OCI-LY7 (cell line): ENCODE results near the gene GID8. TPM values are rescaled to one million over a fixed set of nuclear protein-coding genes. Genes with fewer than 3 reads are reported as not detected.

Source experiments
- BruUV-seq: library from RNA; stranded (reverse); fragments of 400-500 nt; replicated peaks from 2 replicates; lab custom pipeline; 2021; lab: Mats Ljungman, UMichigan
- CTCF ChIA-PET: fragments of 300-600 bp; sonication (Branson Sonifier 250); formaldehyde crosslinking; loops from one replicate; lab custom pipeline; 2022; ENCODE audit warnings: antibody characterized with exemption; ENCODE audit not compliant: unreplicated experiment; lab: Charles Lee
- POLR2A ChIA-PET: fragments of 300-600 bp; sonication (Branson Sonifier 250); formaldehyde crosslinking; loops from one replicate; lab custom pipeline; 2022; ENCODE audit warnings: antibody characterized with exemption; lab: Charles Lee
- DNase-seq: peaks from one replicate; pipeline ENCODE4 v3.0.0-alpha.2; 2015; ENCODE audit warnings: low spot score
- H2AFZ ChIP-seq: fragments of 200-600 bp; sonication (generic), shearing (Covaris generic); 2 replicates; pipeline ENCODE4 v1.6.1; 2014; ENCODE audit warnings: mild to moderate bottlenecking, antibody characterized with exemption, low read length, moderate library complexity
- H3K27ac ChIP-seq: fragments of 200-600 bp; sonication (generic); 2 replicates; pipeline ENCODE4 v1.5.1; 2014; ENCODE audit warnings: mixed run types, low read depth, mild to moderate bottlenecking, moderate library complexity, low read length, inconsistent platforms; ENCODE audit not compliant: poor library complexity, severe bottlenecking
- H3K36me3 ChIP-seq: fragments of 200-600 bp; sonication (generic); 2 replicates; pipeline ENCODE4 v1.6.1; 2014; ENCODE audit warnings: mild to moderate bottlenecking, antibody characterized with exemption, low read length, moderate library complexity, mixed read lengths; ENCODE audit not compliant: insufficient read depth
- H3K4me1 ChIP-seq: fragments of 200-600 bp; sonication (generic); 2 replicates; pipeline ENCODE4 v1.5.1; 2014; ENCODE audit warnings: mild to moderate bottlenecking, low read length; ENCODE audit not compliant: insufficient read depth, poor library complexity, severe bottlenecking
- H3K4me2 ChIP-seq: fragments of 200-600 bp; sonication (generic); 2 replicates; pipeline ENCODE4 v1.6.1; 2014; ENCODE audit warnings: mild to moderate bottlenecking, low read length
- H3K4me3 ChIP-seq: fragments of 200-600 bp; sonication (generic); 2 replicates; pipeline ENCODE4 v1.5.1; 2014; ENCODE audit warnings: mild to moderate bottlenecking, low read depth, low read length; ENCODE audit not compliant: poor library complexity, severe bottlenecking
- H3K79me2 ChIP-seq: fragments of 200-600 bp; sonication (generic); 2 replicates; pipeline ENCODE4 v1.6.1; 2016; ENCODE audit warnings: low read depth, mild to moderate bottlenecking, low read length, moderate library complexity, mixed read lengths; ENCODE audit not compliant: insufficient read depth
- H3K9me2 ChIP-seq: fragments of 200-600 bp; sonication (generic); 2 replicates; pipeline ENCODE4 v1.6.1; 2016; ENCODE audit warnings: mild to moderate bottlenecking, low read length, mixed read lengths; ENCODE audit not compliant: insufficient read depth
- H3K9me3 ChIP-seq: fragments of 200-600 bp; sonication (generic); 2 replicates; pipeline ENCODE4 v1.6.1; 2014; ENCODE audit warnings: mild to moderate bottlenecking, mixed run types, low read length, mixed read lengths
- H4K20me1 ChIP-seq: fragments of 200-600 bp; sonication (generic); 2 replicates; pipeline ENCODE4 v1.6.1; 2014; ENCODE audit warnings: mild to moderate bottlenecking, antibody characterized with exemption, low read length, moderate library complexity, mixed read lengths; ENCODE audit not compliant: insufficient read depth
- CTCF ChIP-seq: fragments of 200-600 bp; sonication (generic); conservative IDR thresholded peaks from 2 replicates; pipeline ENCODE4 v1.5.1; 2014; ENCODE audit warnings: mild to moderate bottlenecking, antibody characterized with exemption, low read length, moderate library complexity, mixed read lengths
- EZH2phosphoT487 ChIP-seq: fragments of 200-600 bp; sonication (generic); IDR thresholded peaks from 2 replicates; pipeline ENCODE4 v1.6.1; 2018; ENCODE audit warnings: low read depth, borderline replicate concordance, mild to moderate bottlenecking, mixed run types, antibody characterized with exemption, low read length, moderate library complexity, mixed read lengths
- intact Hi-C: fragments of 100-400 bp; cut with micrococcal nuclease; formaldehyde crosslinking; loops from one replicate; pipeline ENCODE4 v1.10.0; 2022; ENCODE audit not compliant: unreplicated experiment
- total RNA-seq, 2 experiments: library from RNA; depleted of rRNA in 1 of 2; stranded (reverse); fragments of >200 nt in 1 of 2; shearing (Covaris generic) in 1 of 2; gene quantifications; 2 replicates each; pipeline ENCODE4 v1.2.3, GENCODE V29; 2014 to 2022

The GID8 gene
- total RNA-seq, 2 experiments from 2014 or later: 28.7 to 47.7 TPM

DNA sequence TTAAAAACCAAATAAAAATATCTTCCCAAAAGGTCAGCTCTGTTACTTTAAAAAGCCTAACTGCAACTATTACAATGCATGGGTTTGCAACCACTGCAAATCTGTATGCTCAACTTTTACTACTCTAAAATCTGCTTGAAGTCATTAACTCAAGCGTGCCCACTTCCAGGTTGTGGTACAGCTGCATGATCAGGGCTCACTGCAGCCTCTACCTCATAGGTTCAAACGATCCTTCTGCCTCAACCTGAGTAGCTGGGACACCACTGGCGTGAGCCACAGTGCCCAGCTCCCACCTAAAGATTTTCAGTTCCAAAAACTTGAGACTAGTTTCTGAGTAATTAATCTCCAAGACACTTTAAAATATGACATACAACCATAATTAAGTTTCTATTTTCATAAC, 19.8 kb upstream of the GID8 start:
- Histone ChIP-seq H3K9me3 (no peaks in the 10 kb centered on the region), H3K79me2 (peaks cover 100% of the 10 kb centered on the region), H3K4me2 (peak overlapping the region; percentile 72), H3K4me3 (peak overlapping the region; percentile 48), H4K20me1 (peaks cover 62% of the 10 kb centered on the region), H3K36me3 (peaks cover 24% of the 10 kb centered on the region), H3K4me1 (peaks cover 79% of the 10 kb centered on the region), H2AFZ (no peak overlapping the region), H3K27ac (peak overlapping the region; percentile 61), H3K9me2 (no peaks in the 10 kb centered on the region)
- no peak for TF ChIP-seq CTCF
- no TSS peak for BruUV-seq
- peak; percentile 82 for DNase-seq
- ChIA-PET POLR2A (interaction anchor here (1.2 to 1.8 kb wide), 3 partner anchors 9 to 36 kb away, joined by 3 to 5 read pairs (median 3); no protein-coding TSS in a partner anchor), CTCF (no interaction called here)
- intact Hi-C loops: loop anchor here (1.0 to 2.0 kb wide), 2 partner anchors 18 to 37 kb away; no protein-coding TSS in a partner anchor

DNA sequence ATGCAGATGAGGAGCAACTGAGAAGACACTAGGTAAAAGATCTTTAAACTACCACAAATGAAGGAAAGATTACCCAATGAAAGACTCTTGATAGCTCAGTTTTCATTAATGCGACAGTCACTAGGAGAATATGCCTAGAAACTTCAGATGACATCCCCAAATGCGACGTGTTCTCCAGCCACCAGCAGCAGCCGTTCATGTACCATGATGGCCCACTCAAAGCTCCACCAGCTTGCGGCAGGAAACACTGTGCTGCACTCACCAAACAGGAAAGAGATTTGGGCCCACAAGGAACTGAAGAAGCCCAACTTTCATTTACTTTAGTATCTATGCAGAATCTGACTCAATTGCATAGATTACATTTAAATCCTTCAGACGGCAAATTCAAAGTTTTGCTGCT, 19.1 kb upstream of the GID8 start:
- peak overlapping the region; percentile 72 for H3K4me2 ChIP-seq
- peak overlapping the region; percentile 61 for H3K27ac ChIP-seq
- DNase-seq: peak; percentile 52
- peak overlapping the region; percentile 48 for H3K4me3 ChIP-seq
- H3K36me3 ChIP-seq: peaks cover 17% of the 10 kb centered on the region; the same call in 1 of the 2 replicates
- ChIA-PET CTCF (interaction anchor here (0.6 kb wide), 1 partner anchor 127 kb away, joined by 3 read pairs; no protein-coding TSS in a partner anchor), POLR2A (interaction anchor here (0.6 to 1.8 kb wide), 5 partner anchors 8 to 36 kb away, joined by 3 to 5 read pairs (median 3); no protein-coding TSS in a partner anchor)
- peaks cover 68% of the 10 kb centered on the region for H4K20me1 ChIP-seq
- peaks cover 100% of the 10 kb centered on the region for H3K79me2 ChIP-seq
- no peaks in the 10 kb centered on the region for H3K9me3 ChIP-seq
- no TSS peak for BruUV-seq
- intact Hi-C loops: loop anchor here (1.0 to 2.0 kb wide), 2 partner anchors 19 to 36 kb away; no protein-coding TSS in a partner anchor
- H2AFZ ChIP-seq: no peak overlapping the region
- TF ChIP-seq EZH2phosphoT487 (no peak), CTCF (no peak)
- H3K4me1 ChIP-seq: peaks cover 86% of the 10 kb centered on the region
- no peaks in the 10 kb centered on the region for H3K9me2 ChIP-seq

DNA sequence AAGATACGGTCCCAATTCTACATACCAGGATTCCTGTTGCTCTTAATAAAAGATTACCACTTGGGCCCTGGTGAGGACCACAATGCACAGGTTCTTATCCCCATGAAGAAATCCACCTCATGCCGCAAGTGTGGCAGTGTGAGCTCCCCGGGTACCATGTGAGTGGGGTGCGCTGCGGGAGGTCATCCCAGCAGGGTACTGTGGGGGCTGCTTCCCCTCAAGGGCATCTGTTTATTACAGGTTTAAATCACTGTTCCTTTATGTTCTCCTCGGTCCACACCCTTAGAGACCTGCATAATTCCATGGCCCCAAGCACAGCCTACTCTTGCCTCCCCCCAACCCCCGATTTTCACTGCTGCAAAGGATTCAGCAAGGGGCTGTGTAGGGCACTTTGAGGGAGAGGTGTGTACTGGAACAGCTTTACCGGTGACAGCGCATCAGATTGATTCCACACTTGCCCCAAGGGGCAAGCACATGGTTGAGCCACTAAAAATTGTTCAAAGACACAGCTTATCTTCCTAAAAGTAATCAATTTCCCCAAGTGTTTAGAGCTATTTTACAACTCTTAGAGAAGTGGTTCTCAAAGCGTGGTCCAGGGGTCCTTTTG, 17.8 kb upstream of the GID8 start:
- Histone ChIP-seq H3K4me3 (no peak overlapping the region), H3K9me2 (no peaks in the 10 kb centered on the region), H3K9me3 (no peaks in the 10 kb centered on the region), H3K4me1 (peaks cover 95% of the 10 kb centered on the region), H3K4me2 (peak overlapping the region; percentile 72), H3K79me2 (peaks cover 100% of the 10 kb centered on the region), H3K36me3 (peaks cover 12% of the 10 kb centered on the region; the same call in 1 of the 2 replicates), H4K20me1 (peaks cover 77% of the 10 kb centered on the region), H3K27ac (no peak overlapping the region), H2AFZ (no peak overlapping the region)
- DNase-seq: no peak
- BruUV-seq: no TSS peak
- ChIA-PET CTCF (no interaction called here), POLR2A (interaction anchor here (1.6 kb wide), 1 partner anchor 19 kb away, joined by 3 read pairs; no protein-coding TSS in a partner anchor)
- intact Hi-C loops: no loop called here
- no peak for TF ChIP-seq CTCF
- TF ChIP-seq EZH2phosphoT487: no peak
